NCI-H1048 (cell line): ENCODE data around the gene OVCH2.
"Not testable (repeated sequence)": the region's sequence is repeated elsewhere in the genome, so short reads cannot be mapped to it uniquely, and the experiment has no call there.

ENCODE experiments used
- DNase-seq: peaks from one replicate; lab custom pipeline; 2025; lab: John Stamatoyannopoulos, UW

The OVCH2 gene

GRCh38 chr11:7706377-7706776, at the start of gene OVCH2:
Gene OVCH2, minus strand, starts transcription at chr11:7706477. Its CDS starts 83 bp downstream, at chr11:7706394.
- DNase-seq, result no peak

GRCh38 chr11:7749456-7749855, 43.2 kb upstream of the OVCH2 start:
- no peak for DNase-seq

GRCh38 chr11:7734767-7735166, 28.5 kb upstream of the OVCH2 start:
- not testable (repeated sequence) for DNase-seq

- DNase-seq, result no peak
These were observed 8.5 kb upstream of the OVCH2 start for GRCh38 chr11:7714786-7715185.

GRCh38 chr11:7703740-7704139, 2.5 kb downstream of the OVCH2 start:
- no peak for DNase-seq

- DNase-seq, result no peak
These were observed 9.9 kb downstream of the OVCH2 start for GRCh38 chr11:7696424-7696823.

GRCh38 chr11:7694235-7694634, 12.0 kb downstream of the OVCH2 start:
- DNase-seq, result no peak

GRCh38 chr11:7692426-7692825, 13.9 kb downstream of the OVCH2 start:
- DNase-seq, result peak; percentile 32

GRCh38 chr11:7691759-7692350, 14.4 kb downstream of the OVCH2 start:
- no peak for DNase-seq

- DNase-seq, result no peak
These were observed 15.6 kb downstream of the OVCH2 start for GRCh38 chr11:7690648-7691047.

GRCh38 chr11:7689239-7689638, 17.0 kb downstream of the OVCH2 start:
- DNase-seq, result no peak

GRCh38 chr11:7688238-7688826, 17.9 kb downstream of the OVCH2 start:
- no peak for DNase-seq

- DNase-seq, result no peak
These were observed 18.9 kb downstream of the OVCH2 start for GRCh38 chr11:7687386-7687785.

GRCh38 chr11:7686761-7687160, 19.5 kb downstream of the OVCH2 start:
- no peak for DNase-seq

GRCh38 chr11:7683571-7683970, 22.7 kb downstream of the OVCH2 start:
- no peak for DNase-seq

GRCh38 chr11:7677796-7678201, 28.5 kb downstream of the OVCH2 start:
- no peak for DNase-seq

- DNase-seq, result no peak
These were observed 29.2 kb downstream of the OVCH2 start for GRCh38 chr11:7677071-7677470.

- no peak for DNase-seq
These were observed 30.6 kb downstream of the OVCH2 start for GRCh38 chr11:7675631-7676030.

- DNase-seq, result no peak
These were observed 32.4 kb downstream of the OVCH2 start for GRCh38 chr11:7673724-7674434.

- no peak for DNase-seq
These were observed 33.1 kb downstream of the OVCH2 start, which contains the start of gene CYB5R2 for GRCh38 chr11:7672960-7673723. Gene CYB5R2, minus strand, starts transcription at chr11:7673500. Its CDS starts 675 bp downstream, at chr11:7672825.

GRCh38 chr11:7672276-7672959, 33.9 kb downstream of the OVCH2 start:
- DNase-seq, result no peak
